PC-9 (cell line): ENCODE results near the gene FOXN1. TPM values are rescaled to one million over a fixed set of nuclear protein-coding genes. Genes with fewer than 3 reads are reported as not detected.

Source experiments
- BruUV-seq: library from RNA; stranded (reverse); fragments of 400-500 nt; replicated peaks from 2 replicates; lab custom pipeline; 2021; lab: Mats Ljungman, UMichigan
- CTCF ChIA-PET: fragments of 300-600 bp; sonication (Branson Sonifier 250); formaldehyde crosslinking; loops from one replicate; lab custom pipeline; 2022; ENCODE audit warnings: antibody characterized with exemption; lab: Charles Lee
- POLR2A ChIA-PET: fragments of 300-600 bp; sonication (Branson Sonifier 250); formaldehyde crosslinking; loops from one replicate; lab custom pipeline; 2022; ENCODE audit warnings: antibody characterized with exemption; ENCODE audit not compliant: unreplicated experiment; lab: Charles Lee
- DNase-seq, 2 experiments: peaks; one replicate each; pipeline versions ENCODE4 v3.0.0 to v3.0.0-alpha.2; 2015 to 2022; ENCODE audit warnings: mixed read lengths in 1 of 2
- H2AFZ ChIP-seq: fragments of 200-600 bp; sonication (generic); 2 replicates; pipeline ENCODE4 v1.8.1; 2017; ENCODE audit warnings: antibody characterized with exemption
- H3F3A ChIP-seq: fragments of 200-600 bp; sonication (generic); 2 replicates; pipeline ENCODE4 v1.8.1; 2017; ENCODE audit warnings: antibody characterized with exemption, mild to moderate bottlenecking, low read depth; ENCODE audit not compliant: insufficient read depth
- H3K27ac ChIP-seq: fragments of 200-600 bp; sonication (generic); 2 replicates; pipeline ENCODE4 v1.6.1; 2016; ENCODE audit warnings: mixed run types
- H3K27me3 ChIP-seq: fragments of 200-600 bp; sonication (generic); 2 replicates; pipeline ENCODE4 v1.6.1; 2016; ENCODE audit warnings: low read depth, mixed run types; ENCODE audit not compliant: insufficient read depth
- H3K36me3 ChIP-seq: fragments of 200-600 bp; sonication (generic); 2 replicates; pipeline ENCODE4 v1.6.1; 2016; ENCODE audit warnings: low read depth, mixed run types
- H3K4me1 ChIP-seq: fragments of 200-600 bp; sonication (generic); replicated peaks from 2 replicates; pipeline ENCODE4 v1.6.1; 2016; ENCODE audit warnings: mixed run types; ENCODE audit not compliant: insufficient read depth
- H3K4me2 ChIP-seq: fragments of 200-600 bp; sonication (generic); 2 replicates; pipeline ENCODE4 v1.6.1; 2017; ENCODE audit warnings: mixed run types
- H3K4me3 ChIP-seq: fragments of 200-600 bp; sonication (generic); 2 replicates; pipeline ENCODE4 v1.6.1; 2016; ENCODE audit warnings: mixed run types
- H3K79me2 ChIP-seq: fragments of 200-600 bp; sonication (generic); 2 replicates; pipeline ENCODE4 v1.6.1; 2017; ENCODE audit warnings: low read depth, mixed run types
- H3K9me2 ChIP-seq: fragments of 200-600 bp; sonication (generic); 2 replicates; pipeline ENCODE4 v1.8.1; 2017; ENCODE audit warnings: mild to moderate bottlenecking; ENCODE audit not compliant: insufficient read depth
- H3K9me3 ChIP-seq: fragments of 200-600 bp; sonication (generic); 2 replicates; pipeline ENCODE4 v1.8.1; 2016; ENCODE audit warnings: low read depth; ENCODE audit not compliant: insufficient read depth
- H4K20me1 ChIP-seq: fragments of 200-600 bp; sonication (generic); 2 replicates; pipeline ENCODE4 v1.8.1; 2017; ENCODE audit not compliant: insufficient read depth
- EZH2 ChIP-seq: fragments of 200-600 bp; sonication (generic); IDR thresholded peaks from 2 replicates; pipeline ENCODE4 v1.8.0; 2017; ENCODE audit warnings: antibody characterized with exemption, low read depth
- intact Hi-C: fragments of 100-400 bp; cut with micrococcal nuclease; formaldehyde crosslinking; loops from one replicate; pipeline ENCODE4 v1.10.0; 2022; ENCODE audit not compliant: unreplicated experiment
- total RNA-seq: library from RNA; stranded (reverse); gene quantifications from 2 replicates; pipeline ENCODE4 v1.2.3, GENCODE V29; 2021
- TF ChIP-seq, protein P1 (sequence below): fragments of 200-600 bp; sonication (generic); conservative IDR thresholded peaks from 2 replicates; pipeline ENCODE4 v1.6.1; 2017; ENCODE audit warnings: mixed run types, antibody characterized with exemption, mild to moderate bottlenecking, moderate library complexity

The FOXN1 gene
- total RNA-seq, 1 experiment from 2014 or later: not detected

DNA sequence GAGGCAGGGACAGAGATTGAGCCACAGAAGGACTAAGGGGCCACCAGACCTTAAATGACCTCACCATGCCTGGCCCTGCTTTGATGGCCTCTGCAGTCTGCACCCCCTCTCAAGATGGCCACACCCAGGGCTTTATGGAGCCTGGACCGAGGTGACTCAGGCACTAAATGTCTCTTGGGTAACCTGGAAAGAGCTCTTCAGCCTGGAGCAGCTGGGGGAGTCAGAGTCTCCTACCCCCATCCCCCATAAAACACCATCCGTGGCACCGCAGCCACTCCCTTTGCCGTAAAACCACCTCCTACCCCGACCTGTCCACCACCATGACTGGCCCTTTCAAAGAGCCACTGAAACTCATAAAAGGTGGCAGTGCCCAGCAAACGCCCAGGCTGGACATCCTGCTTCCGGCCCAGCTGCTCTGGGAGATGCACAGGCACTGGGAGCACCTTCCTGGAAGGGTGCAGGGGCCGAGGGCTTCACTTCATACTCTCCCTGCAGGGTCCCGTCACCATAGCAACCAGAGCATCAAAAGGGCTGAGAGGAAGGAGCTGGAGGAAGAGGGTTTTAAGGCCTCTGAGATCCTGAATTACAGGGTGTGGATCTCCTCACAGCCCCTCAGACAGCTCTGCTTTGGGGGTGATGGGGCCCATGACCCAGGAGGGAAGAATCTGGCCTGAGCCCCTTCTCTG lies 22.3 kb downstream of the FOXN1 start:
- no peaks in the 10 kb centered on the region for H3K79me2 ChIP-seq
- no peaks in the 10 kb centered on the region for H4K20me1 ChIP-seq
- H3K4me2 ChIP-seq: peak overlapping the region; percentile 34; the same call in 1 of the 2 replicates
- no peaks in the 10 kb centered on the region for H3K9me2 ChIP-seq
- no peak overlapping the region for H2AFZ ChIP-seq
- no peak overlapping the region for H3K27ac ChIP-seq
- H3K4me1 ChIP-seq: peaks cover 38% of the 10 kb centered on the region
- ChIA-PET POLR2A (no interaction called here), CTCF (no interaction called here)
- H3K36me3 ChIP-seq: no peaks in the 10 kb centered on the region
- TF ChIP-seq, protein P1, sequence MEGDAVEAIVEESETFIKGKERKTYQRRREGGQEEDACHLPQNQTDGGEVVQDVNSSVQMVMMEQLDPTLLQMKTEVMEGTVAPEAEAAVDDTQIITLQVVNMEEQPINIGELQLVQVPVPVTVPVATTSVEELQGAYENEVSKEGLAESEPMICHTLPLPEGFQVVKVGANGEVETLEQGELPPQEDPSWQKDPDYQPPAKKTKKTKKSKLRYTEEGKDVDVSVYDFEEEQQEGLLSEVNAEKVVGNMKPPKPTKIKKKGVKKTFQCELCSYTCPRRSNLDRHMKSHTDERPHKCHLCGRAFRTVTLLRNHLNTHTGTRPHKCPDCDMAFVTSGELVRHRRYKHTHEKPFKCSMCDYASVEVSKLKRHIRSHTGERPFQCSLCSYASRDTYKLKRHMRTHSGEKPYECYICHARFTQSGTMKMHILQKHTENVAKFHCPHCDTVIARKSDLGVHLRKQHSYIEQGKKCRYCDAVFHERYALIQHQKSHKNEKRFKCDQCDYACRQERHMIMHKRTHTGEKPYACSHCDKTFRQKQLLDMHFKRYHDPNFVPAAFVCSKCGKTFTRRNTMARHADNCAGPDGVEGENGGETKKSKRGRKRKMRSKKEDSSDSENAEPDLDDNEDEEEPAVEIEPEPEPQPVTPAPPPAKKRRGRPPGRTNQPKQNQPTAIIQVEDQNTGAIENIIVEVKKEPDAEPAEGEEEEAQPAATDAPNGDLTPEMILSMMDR: no peak
- no peak for TF ChIP-seq EZH2
- peaks cover 4% of the 10 kb centered on the region; the same call in 1 of the 2 replicates for H3K27me3 ChIP-seq
- DNase-seq: peak; percentile 27 to 62
- no peaks in the 10 kb centered on the region for H3K9me3 ChIP-seq
- no peak overlapping the region for H3K4me3 ChIP-seq
- peaks cover 5% of the 10 kb centered on the region; the same call in 1 of the 2 replicates for H3F3A ChIP-seq
- BruUV-seq: no TSS peak
- intact Hi-C loops: no loop called here

DNA sequence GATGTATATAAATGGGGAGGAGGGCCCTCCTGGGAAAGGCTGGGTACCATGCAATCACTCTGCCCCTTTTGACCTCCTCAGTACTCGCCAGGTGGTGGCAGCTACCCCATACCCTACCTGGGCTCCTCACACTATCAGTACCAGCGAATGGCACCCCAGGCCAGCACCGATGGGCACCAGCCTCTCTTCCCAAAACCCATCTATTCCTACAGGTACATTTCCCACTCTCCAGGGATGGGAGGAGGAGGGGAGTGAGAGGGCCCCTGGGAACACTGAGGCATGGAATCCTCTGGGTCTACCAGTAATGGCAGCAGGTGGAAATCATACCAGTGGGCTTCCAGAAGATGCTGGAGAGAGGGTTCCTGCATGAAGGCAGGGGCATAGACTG lies 22.9 kb downstream of the FOXN1 start:
- BruUV-seq: no TSS peak
- Histone ChIP-seq H3K79me2 (no peaks in the 10 kb centered on the region), H3K27ac (no peak overlapping the region), H4K20me1 (no peaks in the 10 kb centered on the region), H2AFZ (no peak overlapping the region), H3K27me3 (peaks cover 4% of the 10 kb centered on the region; the same call in 1 of the 2 replicates), H3K36me3 (no peaks in the 10 kb centered on the region), H3K9me2 (no peaks in the 10 kb centered on the region), H3K4me2 (no peak overlapping the region), H3K4me3 (no peak overlapping the region), H3K9me3 (no peaks in the 10 kb centered on the region), H3K4me1 (peaks cover 38% of the 10 kb centered on the region), H3F3A (peaks cover 5% of the 10 kb centered on the region; the same call in 1 of the 2 replicates)
- no peak for TF ChIP-seq EZH2
- TF ChIP-seq, protein P1: no peak
- CTCF ChIA-PET: no interaction called here
- intact Hi-C loops: no loop called here
- POLR2A ChIA-PET: no interaction called here
- no peak for DNase-seq

GRCh38 chr17:28530250-28530649 lies 24.1 kb downstream of the FOXN1 start:
- no TSS peak for BruUV-seq
- intact Hi-C loops: no loop called here
- CTCF ChIA-PET: no interaction called here

More at GRCh38 chr17:28530250-28530649, 24.1 kb downstream of the FOXN1 start:
- no peak for DNase-seq
- peaks cover 31% of the 10 kb centered on the region for H3K4me1 ChIP-seq
- H3K4me3 ChIP-seq: no peak overlapping the region
- H2AFZ ChIP-seq: no peak overlapping the region
- H3K36me3 ChIP-seq: no peaks in the 10 kb centered on the region
- H3K4me2 ChIP-seq: no peak overlapping the region
- POLR2A ChIA-PET: no interaction called here
- H3F3A ChIP-seq: peaks cover 5% of the 10 kb centered on the region; the same call in 1 of the 2 replicates
- H3K9me3 ChIP-seq: no peaks in the 10 kb centered on the region
- TF ChIP-seq, protein P1: no peak
- TF ChIP-seq EZH2: no peak
- H3K27ac ChIP-seq: no peak overlapping the region
- H3K9me2 ChIP-seq: no peaks in the 10 kb centered on the region
- H3K79me2 ChIP-seq: no peaks in the 10 kb centered on the region
- no peaks in the 10 kb centered on the region for H4K20me1 ChIP-seq
- H3K27me3 ChIP-seq: peaks cover 4% of the 10 kb centered on the region; the same call in 1 of the 2 replicates
